ENCODE data around the gene RYR1. TPM values are rescaled to one million over a fixed set of nuclear protein-coding genes. Genes with fewer than 3 reads are reported as not detected.

Gene RYR1
- total RNA-seq, 2 experiments from 2014 or later = 0.54 to 1.4 TPM

GRCh38 chr19:38389101-38389925 is 44.2 kb upstream of the RYR1 start:
- peaks cover under 1% of the 10 kb centered on the region; the same call in 1 of the 2 replicates for H3K36me3 ChIP-seq (ENCODE audit: insufficient read depth, low read length)
- TF ChIP-seq EZH2phosphoT487 (IDR thresholded peaks at IDR 0.05; ENCODE audit: borderline replicate concordance, low read depth, low read length) = no peak
- TF ChIP-seq CTCF (conservative IDR thresholded peaks at IDR 0.05; ENCODE audit: low read length) = no peak
- no peak overlapping the region for H3K27ac ChIP-seq (ENCODE audit: low read depth, low read length, poor library complexity, severe bottlenecking)
- no TSS peak for BruUV-seq (replicated peaks)
- DNase-seq (ENCODE audit: low spot score) = no peak
- H3K79me2 ChIP-seq (ENCODE audit: insufficient read depth, low read depth, low read length) = no peaks in the 10 kb centered on the region
- no peaks in the 10 kb centered on the region for H3K9me3 ChIP-seq (ENCODE audit: low read length)
- ChIA-PET CTCF (ENCODE audit: unreplicated experiment) (no interaction called here), POLR2A (interaction anchor here (0.8 kb wide), 1 partner anchor 14 kb away, joined by 4 read pairs; the partner anchor contains the start of gene FAM98C)
- no peak overlapping the region for H2AFZ ChIP-seq (ENCODE audit: low read length)
- H3K4me1 ChIP-seq (ENCODE audit: insufficient read depth, low read length, poor library complexity, severe bottlenecking) = peaks cover 9% of the 10 kb centered on the region
- H3K4me2 ChIP-seq (ENCODE audit: low read length) = peak overlapping the region; percentile 10; the same call in 1 of the 2 replicates
- no peaks in the 10 kb centered on the region for H4K20me1 ChIP-seq (ENCODE audit: insufficient read depth, low read length)
- intact Hi-C loops (cut with micrococcal nuclease; ENCODE audit: unreplicated experiment) = loop anchor here (2.0 kb wide), 1 partner anchor 15 kb away; the partner anchor contains the start of gene PSMD8
- no peak overlapping the region for H3K4me3 ChIP-seq (ENCODE audit: low read depth, low read length, poor library complexity, severe bottlenecking)
- H3K9me2 ChIP-seq (ENCODE audit: insufficient read depth, low read length) = no peaks in the 10 kb centered on the region

- H4K20me1 ChIP-seq (ENCODE audit: insufficient read depth, low read length) = no peaks in the 10 kb centered on the region
- CTCF ChIA-PET (ENCODE audit: unreplicated experiment) = interaction anchor here (0.6 kb wide), 1 partner anchor 348 kb away, joined by 10 read pairs; no protein-coding TSS in a partner anchor
- TF ChIP-seq EZH2phosphoT487 (IDR thresholded peaks at IDR 0.05; ENCODE audit: borderline replicate concordance, low read depth, low read length) (no peak), CTCF (conservative IDR thresholded peaks at IDR 0.05; ENCODE audit: low read length) (no peak)
- H3K36me3 ChIP-seq (ENCODE audit: insufficient read depth, low read length) = no peaks in the 10 kb centered on the region
- DNase-seq (ENCODE audit: low spot score) = no peak
- intact Hi-C loops (cut with micrococcal nuclease; ENCODE audit: unreplicated experiment) = loop anchor here (2.0 kb wide), 1 partner anchor 15 kb away; the partner anchor contains the start of gene PSMD8
- no peaks in the 10 kb centered on the region for H3K9me3 ChIP-seq (ENCODE audit: low read length)
- no peak overlapping the region for H2AFZ ChIP-seq (ENCODE audit: low read length)
- H3K4me3 ChIP-seq (ENCODE audit: low read depth, low read length, poor library complexity, severe bottlenecking) = no peak overlapping the region
- H3K4me2 ChIP-seq (ENCODE audit: low read length) = no peak overlapping the region
- BruUV-seq (replicated peaks) = no TSS peak
- peaks cover 9% of the 10 kb centered on the region for H3K4me1 ChIP-seq (ENCODE audit: insufficient read depth, low read length, poor library complexity, severe bottlenecking)
- H3K9me2 ChIP-seq (ENCODE audit: insufficient read depth, low read length) = no peaks in the 10 kb centered on the region
- H3K27ac ChIP-seq (ENCODE audit: low read depth, low read length, poor library complexity, severe bottlenecking) = no peak overlapping the region
- POLR2A ChIA-PET = interaction anchor here (0.8 to 0.9 kb wide), 3 partner anchors 13 to 16 kb away, joined by 3 to 4 read pairs (median 4); partner anchors contain the start of genes FAM98C and PSMD8
- no peaks in the 10 kb centered on the region for H3K79me2 ChIP-seq (ENCODE audit: insufficient read depth, low read depth, low read length)
These were observed 43.2 kb upstream of the RYR1 start for GRCh38 chr19:38389957-38390924.

Measured in OCI-LY7 (cell line).